HUES64 (cell line): ENCODE data around the gene EFHD2.

Experiments used
- H3K27ac ChIP-seq: 2 replicates; pipeline ENCODE4 v1.7.0; 2013; ENCODE audit warnings: low read depth, low read length, inconsistent platforms
- H3K27me3 ChIP-seq: 2 replicates; pipeline ENCODE4 v1.6.1; 2013; ENCODE audit warnings: mild to moderate bottlenecking, low read length; ENCODE audit not compliant: insufficient read depth
- H3K36me3 ChIP-seq: 2 replicates; pipeline ENCODE4 v1.6.1; 2013; ENCODE audit warnings: mild to moderate bottlenecking, low read length; ENCODE audit not compliant: insufficient read depth
- H3K4me1 ChIP-seq: 2 replicates; pipeline ENCODE4 v1.6.1; 2013; ENCODE audit warnings: mild to moderate bottlenecking, low read length, moderate library complexity; ENCODE audit not compliant: insufficient read depth
- H3K4me3 ChIP-seq: 2 replicates; pipeline ENCODE4 v1.5.1; 2013; ENCODE audit warnings: mild to moderate bottlenecking, low read length, moderate library complexity
- H3K9ac ChIP-seq: 2 replicates; pipeline ENCODE4 v1.6.1; 2013; ENCODE audit warnings: mild to moderate bottlenecking, low read depth, low read length
- H3K9me3 ChIP-seq: 2 replicates; pipeline ENCODE4 v1.6.1; 2013; ENCODE audit warnings: low read depth, low read length; ENCODE audit not compliant: insufficient read depth
- WGBS: fragments of 150-250, 120-280 bp; methylation state at CpG from one replicate; pipeline ENCODE4 v1.1.7; 2013; ENCODE audit warnings: missing lambda C conversion rate; 5-methylcytosine and 5-hydroxymethylcytosine counted together

EFHD2 gene

GRCh38 chr1:15435239-15436077 lies 25.8 kb downstream of the EFHD2 start:
- Histone ChIP-seq H3K36me3 (no peaks in the 10 kb centered on the region), H3K4me1 (no peaks in the 10 kb centered on the region)
- 91% methylated on average over 17 of the region's 17 CpGs for WGBS

GRCh38 chr1:15436881-15437442 lies 27.3 kb downstream of the EFHD2 start:
- no peak overlapping the region for H3K27ac ChIP-seq

More at GRCh38 chr1:15435239-15436077, 25.8 kb downstream of the EFHD2 start:
- Histone ChIP-seq H3K27ac (no peak overlapping the region), H3K9me3 (no peaks in the 10 kb centered on the region), H3K4me3 (no peak overlapping the region), H3K9ac (no peak overlapping the region), H3K27me3 (no peaks in the 10 kb centered on the region)

GRCh38 chr1:15439325-15439724 lies 29.6 kb downstream of the EFHD2 start:
- Histone ChIP-seq H3K4me3 (no peak overlapping the region), H3K4me1 (no peaks in the 10 kb centered on the region), H3K36me3 (no peaks in the 10 kb centered on the region), H3K9me3 (no peaks in the 10 kb centered on the region), H3K27me3 (no peaks in the 10 kb centered on the region), H3K27ac (no peak overlapping the region), H3K9ac (no peak overlapping the region)
- 96% methylated on average over 14 of the region's 14 CpGs for whole genome bisulfite sequencing

More at GRCh38 chr1:15436881-15437442, 27.3 kb downstream of the EFHD2 start:
- Histone ChIP-seq H3K9me3 (no peaks in the 10 kb centered on the region), H3K4me1 (no peaks in the 10 kb centered on the region), H3K36me3 (no peaks in the 10 kb centered on the region), H3K9ac (no peak overlapping the region), H3K4me3 (no peak overlapping the region), H3K27me3 (no peaks in the 10 kb centered on the region)
- WGBS, result 89% methylated on average over 6 of the region's 6 CpGs

GRCh38 chr1:15440357-15440756 lies 30.7 kb downstream of the EFHD2 start:
- WGBS, result 93% methylated on average over 13 of the region's 13 CpGs
- Histone ChIP-seq H3K9me3 (no peaks in the 10 kb centered on the region), H3K4me1 (no peaks in the 10 kb centered on the region), H3K4me3 (no peak overlapping the region), H3K36me3 (no peaks in the 10 kb centered on the region), H3K27ac (no peak overlapping the region), H3K9ac (no peak overlapping the region), H3K27me3 (no peaks in the 10 kb centered on the region)

GRCh38 chr1:15441247-15441646 lies 31.6 kb downstream of the EFHD2 start:
- Histone ChIP-seq H3K9me3 (no peaks in the 10 kb centered on the region), H3K4me3 (no peak overlapping the region), H3K27me3 (no peaks in the 10 kb centered on the region), H3K9ac (no peak overlapping the region), H3K36me3 (no peaks in the 10 kb centered on the region), H3K4me1 (no peaks in the 10 kb centered on the region), H3K27ac (no peak overlapping the region)
- WGBS, result 91% methylated on average over 6 of the region's 6 CpGs

GRCh38 chr1:15442119-15442518 lies 32.4 kb downstream of the EFHD2 start:
- Histone ChIP-seq H3K27me3 (no peaks in the 10 kb centered on the region), H3K4me3 (no peak overlapping the region), H3K27ac (no peak overlapping the region), H3K9ac (no peak overlapping the region), H3K36me3 (no peaks in the 10 kb centered on the region), H3K9me3 (no peaks in the 10 kb centered on the region), H3K4me1 (no peaks in the 10 kb centered on the region)
- 93% methylated on average over 8 of the region's 8 CpGs for WGBS

GRCh38 chr1:15442759-15443158 lies 33.1 kb downstream of the EFHD2 start:
- no peaks in the 10 kb centered on the region for H3K9me3 ChIP-seq
- no peaks in the 10 kb centered on the region for H3K27me3 ChIP-seq
- no peaks in the 10 kb centered on the region for H3K4me1 ChIP-seq
- H3K9ac ChIP-seq, result no peak overlapping the region
- H3K36me3 ChIP-seq, result no peaks in the 10 kb centered on the region
- no peak overlapping the region for H3K4me3 ChIP-seq
- WGBS, result 90% methylated on average over 5 of the region's 5 CpGs
- no peak overlapping the region for H3K27ac ChIP-seq

GRCh38 chr1:15443281-15443680 lies 33.6 kb downstream of the EFHD2 start:
- Histone ChIP-seq H3K27ac (no peak overlapping the region), H3K4me1 (no peaks in the 10 kb centered on the region), H3K4me3 (no peak overlapping the region), H3K9ac (no peak overlapping the region), H3K36me3 (no peaks in the 10 kb centered on the region), H3K9me3 (no peaks in the 10 kb centered on the region), H3K27me3 (no peaks in the 10 kb centered on the region)
- WGBS, result 77% methylated on average over 5 of the region's 5 CpGs

GRCh38 chr1:15444468-15445389 lies 35.0 kb downstream of the EFHD2 start:
- no peak overlapping the region for H3K9ac ChIP-seq
- H3K4me1 ChIP-seq, result no peaks in the 10 kb centered on the region
- no peaks in the 10 kb centered on the region for H3K36me3 ChIP-seq
- 92% methylated on average over 17 of the region's 17 CpGs for WGBS
- H3K27me3 ChIP-seq, result no peaks in the 10 kb centered on the region
- no peak overlapping the region for H3K27ac ChIP-seq
- H3K9me3 ChIP-seq, result no peaks in the 10 kb centered on the region
- no peak overlapping the region for H3K4me3 ChIP-seq

GRCh38 chr1:15445390-15446122 lies 35.9 kb downstream of the EFHD2 start:
- H3K9ac ChIP-seq, result no peak overlapping the region
- H3K9me3 ChIP-seq, result no peaks in the 10 kb centered on the region
- H3K36me3 ChIP-seq, result no peaks in the 10 kb centered on the region
- no peak overlapping the region for H3K27ac ChIP-seq
- no peaks in the 10 kb centered on the region for H3K27me3 ChIP-seq
- H3K4me1 ChIP-seq, result no peaks in the 10 kb centered on the region
- H3K4me3 ChIP-seq, result no peak overlapping the region
- 90% methylated on average over 14 of the region's 14 CpGs for WGBS
